Endothelial cell of umbilical vein (primary cell): ENCODE data around the gene RNF150. TPM values are rescaled to one million over a fixed set of nuclear protein-coding genes. Genes with fewer than 3 reads are reported as not detected.

Experiments used
- BruUV-seq: library from RNA; stranded (reverse); fragments of 400-500 nt; replicated peaks from 2 replicates; lab custom pipeline; 2021; lab: Mats Ljungman, UMichigan
- CTCF ChIA-PET: fragments of 300-600, 350-600 bp; sonication (Branson Sonifier 250); formaldehyde crosslinking; loops from one replicate; lab custom pipeline; 2021; ENCODE audit warnings: antibody characterized with exemption, inconsistent platforms; lab: Charles Lee
- POLR2A ChIA-PET: fragments of 300-600, 350-600 bp; sonication (Branson Sonifier 250); formaldehyde crosslinking; loops from one replicate; lab custom pipeline; 2021; ENCODE audit warnings: antibody characterized with exemption, inconsistent platforms; lab: Charles Lee
- DNase-seq: peaks from one replicate; pipeline ENCODE4 v3.0.0-alpha.2; 2011; ENCODE audit warnings: low read depth, low spot score
- FAIRE-seq: peaks from 2 replicates; lab custom pipeline; 2011; peaks lifted over from hg19 to GRCh38; lab: Jason Lieb, UNC
- H2AFZ ChIP-seq: 2 replicates; pipeline ENCODE4 v1.6.0; 2012; ENCODE audit warnings: low read depth, low read length, control low read depth, inconsistent platforms
- H3K27ac ChIP-seq: 2 replicates; pipeline ENCODE4 v1.5.1; 2011; ENCODE audit warnings: low read depth, mild to moderate bottlenecking, control low read depth, low read length, moderate library complexity; ENCODE audit not compliant: insufficient read depth
- H3K27me3 ChIP-seq, 2 experiments: 2 replicates each; pipeline versions ENCODE4 v1.6.0 to v1.6.1; 2011; ENCODE audit warnings: low read length in 2 of 2, mixed read lengths in 1 of 2; ENCODE audit not compliant: control insufficient read depth in 2 of 2, insufficient read depth in 2 of 2
- H3K36me3 ChIP-seq, 2 experiments: 2 replicates in 1 of 2; 3 replicates in 1 of 2; pipeline ENCODE4 v1.5.1; 2011; ENCODE audit warnings: low read length in 2 of 2, mild to moderate bottlenecking in 1 of 2, moderate library complexity in 1 of 2; ENCODE audit not compliant: control insufficient read depth in 2 of 2, insufficient read depth in 2 of 2; ENCODE audit errors: extremely low read depth in 1 of 2
- H3K4me1 ChIP-seq: 3 replicates; pipeline ENCODE4 v1.5.1; 2011; ENCODE audit warnings: mild to moderate bottlenecking, low read length; ENCODE audit not compliant: control insufficient read depth, insufficient read depth; ENCODE audit errors: extremely low read depth
- H3K4me2 ChIP-seq: 2 replicates; pipeline ENCODE4 v1.6.1; 2011; ENCODE audit warnings: low read length, control low read depth, mixed read lengths; ENCODE audit not compliant: insufficient read depth
- H3K4me3 ChIP-seq, 3 experiments: fragments of 200-600 bp in 1 of 3; sonication (generic), shearing (Covaris generic) in 1 of 3; replicated peaks in 1 of 3; 2 replicates each; pipeline ENCODE4 v1.5.1; 2011 to 2016; ENCODE audit warnings: control low read depth in 3 of 3, low read length in 3 of 3, mild to moderate bottlenecking in 2 of 3, inconsistent platforms in 1 of 3, low read depth in 1 of 3, moderate library complexity in 1 of 3; ENCODE audit not compliant: insufficient read depth in 1 of 3
- H3K79me2 ChIP-seq: 2 replicates; pipeline ENCODE4 v1.6.0; 2012; ENCODE audit warnings: low read length, inconsistent platforms; ENCODE audit not compliant: control insufficient read depth, insufficient read depth
- H3K9ac ChIP-seq: replicated peaks from 2 replicates; pipeline ENCODE3; 2011; ENCODE audit warnings: low read length, control low read depth; ENCODE audit not compliant: insufficient read depth; ENCODE audit errors: extremely low read depth
- H3K9me1 ChIP-seq: replicated peaks from 3 replicates; pipeline ENCODE4 v1.6.0; 2011; ENCODE audit warnings: mild to moderate bottlenecking, low read length; ENCODE audit not compliant: control insufficient read depth, insufficient read depth; ENCODE audit errors: extremely low read depth
- H3K9me3 ChIP-seq: replicated peaks from 2 replicates; pipeline ENCODE4 v1.5.1; 2012; ENCODE audit warnings: low read length, inconsistent platforms; ENCODE audit not compliant: control insufficient read depth, insufficient read depth
- H4K20me1 ChIP-seq: replicated peaks from 2 replicates; pipeline ENCODE3; 2011; ENCODE audit warnings: mild to moderate bottlenecking, low read length; ENCODE audit not compliant: control insufficient read depth, insufficient read depth; ENCODE audit errors: extremely low read depth
- GATA2 ChIP-seq: IDR thresholded peaks from 2 replicates; pipeline ENCODE4 v1.7.0; 2011; ENCODE audit warnings: low read depth, mild to moderate bottlenecking, moderate library complexity, mixed read lengths, low read length; ENCODE audit not compliant: insufficient read length, insufficient read depth
- MYC ChIP-seq: IDR thresholded peaks from one replicate; pipeline ENCODE4 v1.6.1; 2011; ENCODE audit warnings: mild to moderate bottlenecking, low read depth, low read length
- POLR2AphosphoS5 ChIP-seq: IDR thresholded peaks from 2 replicates; pipeline ENCODE4 v1.6.1; 2012; ENCODE audit warnings: low read depth, mild to moderate bottlenecking, control low read depth, low read length, moderate library complexity; ENCODE audit not compliant: insufficient read depth
- dilution Hi-C: fragments of 300-500 bp; cut with MboI; formaldehyde crosslinking; loops from one replicate; pipeline ENCODE4 v1.15.0; 2019; ENCODE audit warnings: low sequenced_read_pairs; ENCODE audit not compliant: extremely low pct_ligation_motif_present
- intact Hi-C: fragments of 100-400 bp; cut with micrococcal nuclease; formaldehyde crosslinking; loops from one replicate; pipeline ENCODE4 v1.10.0; 2022
- polyA plus RNA-seq, 4 experiments: library from polyadenylated mRNA; depleted of rRNA in 3 of 4; stranded (reverse) in 3 of 4; unstranded in 1 of 4; fragments of >200 nt; gene quantifications; 2 replicates each; pipeline versions ENCODE4 v1.2.1 to v1.2.3, GENCODE V29; 2011 to 2012; ENCODE audit warnings: missing spikeins in 1 of 4
- total RNA-seq: library from RNA; stranded (reverse); gene quantifications from 2 replicates; pipeline ENCODE4 v1.2.3, GENCODE V29; 2021
- TF ChIP-seq, protein P1 (sequence below): IDR thresholded peaks from 2 replicates; pipeline ENCODE4 v1.6.1; 2011; ENCODE audit not compliant: insufficient read depth, insufficient read length

The RNF150 gene
- total and polyA plus RNA-seq, 2 donors (not counting 3 experiments of a cell fraction or from before 2014, with no cell fraction given) = 0.33 to 0.35 TPM

DNA sequence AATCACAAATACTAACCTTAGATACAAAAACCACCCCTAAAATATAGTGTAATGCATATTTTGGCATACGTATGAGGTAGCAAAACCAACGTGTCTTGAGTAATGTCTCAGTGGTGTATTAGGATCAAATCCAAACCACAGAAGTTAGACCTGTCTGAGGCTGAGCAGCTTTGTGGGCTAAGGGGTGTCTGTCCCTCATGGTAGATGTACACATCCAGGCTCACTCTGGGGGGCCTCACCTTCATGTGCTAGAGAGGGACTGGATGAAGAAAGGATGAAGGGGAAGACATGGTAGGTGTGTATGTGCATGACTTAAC, 189.1 kb downstream of the RNF150 start:
- Histone ChIP-seq H2AFZ (no peak overlapping the region), H3K27ac (no peak overlapping the region), H3K4me3 (no peak overlapping the region), H3K9me1 (no peaks in the 10 kb centered on the region), H3K4me2 (no peak overlapping the region), H3K9ac (no peak overlapping the region), H3K27me3 (no peaks in the 10 kb centered on the region), H3K4me1 (peaks cover 4% of the 10 kb centered on the region), H3K9me3 (no peaks in the 10 kb centered on the region), H4K20me1 (no peaks in the 10 kb centered on the region), H3K79me2 (no peaks in the 10 kb centered on the region), H3K36me3 (no peaks in the 10 kb centered on the region)
- POLR2A ChIA-PET = no interaction called here
- no peak for TF ChIP-seq POLR2AphosphoS5
- TF ChIP-seq MYC = no peak
- CTCF ChIA-PET = interaction anchor here (1.2 kb wide), 1 partner anchor 11 kb away, joined by 3 read pairs; no protein-coding TSS in a partner anchor
- intact Hi-C loops = no loop called here
- no peak for FAIRE-seq
- dilution Hi-C loops = no loop called here
- no peak for DNase-seq
- no TSS peak for BruUV-seq

DNA sequence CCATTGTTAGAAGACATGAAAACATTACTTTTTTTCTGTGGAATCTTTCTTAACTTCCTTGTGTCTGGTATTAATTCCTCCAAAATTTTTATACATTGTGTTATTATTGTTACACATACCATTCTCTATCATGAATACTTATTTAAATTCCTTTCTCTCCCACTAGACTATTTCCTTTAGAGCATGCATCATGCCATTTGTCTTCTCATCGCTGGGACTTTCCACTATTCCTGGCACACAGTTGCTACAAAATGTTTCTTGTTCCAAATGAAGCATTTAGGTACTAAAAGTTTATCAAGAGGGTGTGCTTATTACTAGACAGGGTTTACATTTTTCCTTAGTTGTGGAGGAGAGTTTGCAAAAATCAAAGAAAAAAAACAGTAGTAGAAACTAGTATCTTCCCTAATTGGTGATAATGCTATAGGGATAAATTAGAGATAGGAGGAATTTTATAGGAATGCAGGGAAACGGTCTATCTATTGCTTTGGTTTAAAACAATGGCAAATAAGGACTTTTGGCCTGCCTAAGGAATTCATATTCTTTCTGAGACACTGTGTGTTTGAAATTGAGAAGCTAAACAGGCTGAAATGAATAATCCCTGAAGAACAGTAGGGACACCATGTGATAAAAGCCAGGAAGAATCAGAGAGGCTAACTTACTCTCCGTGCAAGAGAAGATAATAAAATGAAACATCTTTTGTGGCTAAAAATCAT, 189.6 kb downstream of the RNF150 start:
- DNase-seq (no peak), FAIRE-seq (no peak)
- dilution Hi-C loops = no loop called here
- intact Hi-C loops = no loop called here
- no peaks in the 10 kb centered on the region for H3K36me3 ChIP-seq
- TF ChIP-seq, protein P1, sequence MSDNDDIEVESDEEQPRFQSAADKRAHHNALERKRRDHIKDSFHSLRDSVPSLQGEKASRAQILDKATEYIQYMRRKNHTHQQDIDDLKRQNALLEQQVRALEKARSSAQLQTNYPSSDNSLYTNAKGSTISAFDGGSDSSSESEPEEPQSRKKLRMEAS = no peak
- TF ChIP-seq GATA2 = no peak
- no peak for TF ChIP-seq MYC
- TF ChIP-seq POLR2AphosphoS5 = no peak
- H2AFZ ChIP-seq = no peak overlapping the region
- no TSS peak for BruUV-seq
- H3K9ac ChIP-seq = no peak overlapping the region
- no peaks in the 10 kb centered on the region for H3K27me3 ChIP-seq
- CTCF ChIA-PET = no interaction called here
- no peak overlapping the region for H3K27ac ChIP-seq
- H3K4me1 ChIP-seq = peaks cover 4% of the 10 kb centered on the region
- no peaks in the 10 kb centered on the region for H3K9me1 ChIP-seq
- no peaks in the 10 kb centered on the region for H3K79me2 ChIP-seq
- H3K9me3 ChIP-seq = no peaks in the 10 kb centered on the region
- POLR2A ChIA-PET = no interaction called here
- no peak overlapping the region for H3K4me3 ChIP-seq
- no peak overlapping the region for H3K4me2 ChIP-seq
- H4K20me1 ChIP-seq = no peaks in the 10 kb centered on the region
